Measurements from ENCODE around the gene IL4R. TPM values are rescaled to one million over a fixed set of nuclear protein-coding genes. Genes with fewer than 3 reads are reported as not detected.
A peak's percentile ranks its signal among the peaks of the same experiment; 100 is the strongest.

Gene IL4R
- total RNA-seq, 6 experiments from 2014 or later = 20.0 to 27.0 (median 23.2) TPM

DNA sequence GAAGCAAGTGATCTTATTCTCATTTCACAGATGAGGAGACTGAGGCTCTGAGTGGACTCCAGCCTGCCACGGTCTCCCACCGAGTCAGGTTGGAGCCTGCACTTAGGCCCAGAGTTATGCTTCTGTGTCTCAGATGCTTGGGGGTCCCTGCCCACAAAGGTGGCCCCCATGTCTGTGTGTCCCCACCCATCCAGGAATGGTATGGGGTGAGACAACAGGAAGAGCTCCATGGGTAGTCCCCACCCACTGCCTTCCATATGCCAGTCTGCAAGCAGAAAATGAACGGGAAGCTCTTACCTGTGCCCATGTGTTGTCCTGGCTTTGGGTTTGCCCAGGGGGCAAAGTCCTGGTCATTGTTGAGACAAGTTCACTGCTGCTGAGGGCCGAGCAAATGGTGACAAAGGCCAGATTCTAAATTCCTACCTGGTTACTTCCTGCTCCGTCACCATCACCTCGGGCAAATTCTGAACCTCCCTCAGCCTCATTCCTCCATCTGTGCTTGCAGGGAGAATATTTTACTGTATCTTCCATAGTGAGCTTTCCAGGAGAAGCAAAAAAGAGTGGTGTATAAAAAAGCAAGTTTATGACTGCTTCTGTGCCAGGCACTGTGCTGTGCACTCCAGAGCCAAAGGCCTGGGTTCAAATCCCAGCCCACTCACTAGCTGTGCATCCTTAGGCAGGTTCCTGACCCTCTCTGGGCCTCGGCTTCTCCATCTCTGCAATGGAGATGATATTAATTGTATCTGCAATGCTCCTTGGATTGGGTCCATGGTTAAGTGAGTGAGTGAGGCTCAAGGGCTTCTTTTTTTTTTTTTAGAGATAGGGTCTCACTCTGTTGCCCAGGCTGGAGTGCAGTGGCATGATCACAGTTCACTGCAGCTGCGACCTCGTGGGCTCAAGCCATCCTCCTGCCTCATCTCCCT lies 9.3 kb downstream of the IL4R start:
- Mint-ChIP-seq H3K4me1 (ENCODE audit: low read depth) (peaks cover 73% of the 10 kb centered on the region), H3K4me3 (no peak overlapping the region), H3K27me3 (ENCODE audit: insufficient read depth) (no peaks in the 10 kb centered on the region), H3K27ac (peak overlapping the region; percentile 28; the same call in 1 of the 2 replicates), H3K36me3 (ENCODE audit: low read depth) (peaks cover 20% of the 10 kb centered on the region), H3K9me3 (no peaks in the 10 kb centered on the region)
- no peak for DNase-seq
- TF ChIP-seq, protein P1, sequence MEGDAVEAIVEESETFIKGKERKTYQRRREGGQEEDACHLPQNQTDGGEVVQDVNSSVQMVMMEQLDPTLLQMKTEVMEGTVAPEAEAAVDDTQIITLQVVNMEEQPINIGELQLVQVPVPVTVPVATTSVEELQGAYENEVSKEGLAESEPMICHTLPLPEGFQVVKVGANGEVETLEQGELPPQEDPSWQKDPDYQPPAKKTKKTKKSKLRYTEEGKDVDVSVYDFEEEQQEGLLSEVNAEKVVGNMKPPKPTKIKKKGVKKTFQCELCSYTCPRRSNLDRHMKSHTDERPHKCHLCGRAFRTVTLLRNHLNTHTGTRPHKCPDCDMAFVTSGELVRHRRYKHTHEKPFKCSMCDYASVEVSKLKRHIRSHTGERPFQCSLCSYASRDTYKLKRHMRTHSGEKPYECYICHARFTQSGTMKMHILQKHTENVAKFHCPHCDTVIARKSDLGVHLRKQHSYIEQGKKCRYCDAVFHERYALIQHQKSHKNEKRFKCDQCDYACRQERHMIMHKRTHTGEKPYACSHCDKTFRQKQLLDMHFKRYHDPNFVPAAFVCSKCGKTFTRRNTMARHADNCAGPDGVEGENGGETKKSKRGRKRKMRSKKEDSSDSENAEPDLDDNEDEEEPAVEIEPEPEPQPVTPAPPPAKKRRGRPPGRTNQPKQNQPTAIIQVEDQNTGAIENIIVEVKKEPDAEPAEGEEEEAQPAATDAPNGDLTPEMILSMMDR (IDR thresholded peaks at IDR 0.05) = no peak

DNA sequence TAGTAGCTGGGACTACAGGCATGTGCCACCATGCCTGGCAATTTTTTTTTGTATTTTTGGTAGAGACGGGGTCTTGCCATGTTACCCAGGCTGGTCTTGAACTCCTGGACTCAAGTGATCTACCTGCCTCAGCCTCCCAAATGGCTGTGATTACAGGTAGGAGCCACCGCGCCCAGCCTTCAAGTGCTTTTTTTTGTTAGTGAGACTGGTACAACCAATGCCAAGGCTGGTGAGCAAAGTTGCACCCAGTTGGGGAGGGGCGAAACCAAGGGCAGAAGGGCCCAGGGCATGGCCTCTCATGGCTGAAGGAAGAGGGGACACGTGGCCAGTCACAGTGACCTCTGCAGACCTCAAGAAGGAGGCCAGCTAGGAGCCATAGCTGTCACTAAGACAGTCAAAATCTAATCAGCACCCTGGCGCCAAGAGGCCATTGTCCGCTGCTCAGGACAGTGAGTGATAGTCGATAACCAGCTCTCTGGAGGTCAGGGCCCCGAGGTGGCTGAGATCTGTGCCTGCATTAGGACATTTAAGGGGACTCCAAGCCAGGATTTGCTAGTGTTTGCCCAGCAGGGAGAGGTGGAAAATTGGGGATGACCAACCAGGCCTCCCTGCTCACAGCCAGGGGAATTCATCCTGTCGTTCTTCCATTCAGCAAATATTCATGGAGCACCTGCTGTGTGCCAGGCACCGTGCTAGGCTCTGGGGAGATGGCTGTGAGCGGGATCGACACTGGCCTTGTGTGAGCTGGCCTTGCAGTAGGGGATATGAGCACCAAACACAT lies 10.2 kb downstream of the IL4R start:
- peaks cover 14% of the 10 kb centered on the region for H3K36me3 Mint-ChIP-seq (ENCODE audit: low read depth)
- no peak overlapping the region for H3K4me3 Mint-ChIP-seq
- H3K9me3 Mint-ChIP-seq = no peaks in the 10 kb centered on the region
- peaks cover 68% of the 10 kb centered on the region for H3K4me1 Mint-ChIP-seq (ENCODE audit: low read depth)
- no peaks in the 10 kb centered on the region for H3K27me3 Mint-ChIP-seq (ENCODE audit: insufficient read depth)
- H3K27ac Mint-ChIP-seq = peak overlapping the region; percentile 36; the same call in 1 of the 2 replicates
- no peak for DNase-seq
- TF ChIP-seq, protein P1 (IDR thresholded peaks at IDR 0.05) = no peak

DNA sequence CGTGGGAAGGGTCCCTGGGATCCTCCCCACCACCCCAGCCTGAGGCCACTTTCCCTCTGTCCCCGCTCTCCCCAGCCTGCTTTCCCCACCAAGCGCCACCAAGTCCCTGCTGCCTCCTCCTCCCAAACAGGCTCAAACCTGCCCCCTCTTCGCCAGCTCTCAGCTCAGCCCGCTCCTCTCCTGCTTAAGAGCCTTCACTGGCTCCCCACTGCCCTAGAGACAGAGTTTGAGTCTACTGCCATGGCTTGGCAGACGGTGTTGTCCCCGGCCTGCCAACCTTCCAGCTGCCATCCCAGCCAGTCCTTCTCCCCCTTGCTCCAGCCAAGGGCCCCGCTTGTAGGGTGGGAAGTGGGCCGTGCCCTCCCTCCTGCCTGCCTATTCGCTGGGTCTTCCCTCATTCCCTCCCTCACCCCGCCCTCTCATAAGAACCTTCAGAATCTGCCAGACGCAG lies 11.1 kb downstream of the IL4R start:
- TF ChIP-seq, protein P1 (IDR thresholded peaks at IDR 0.05) = no peak
- Mint-ChIP-seq H3K27ac (peak overlapping the region; percentile 36; the same call in 1 of the 2 replicates), H3K36me3 (ENCODE audit: low read depth) (peaks cover 15% of the 10 kb centered on the region), H3K27me3 (ENCODE audit: insufficient read depth) (peaks cover 1% of the 10 kb centered on the region; the same call in 1 of the 2 replicates), H3K9me3 (no peaks in the 10 kb centered on the region), H3K4me1 (ENCODE audit: low read depth) (peaks cover 68% of the 10 kb centered on the region), H3K4me3 (no peak overlapping the region)
- no peak for DNase-seq

DNA sequence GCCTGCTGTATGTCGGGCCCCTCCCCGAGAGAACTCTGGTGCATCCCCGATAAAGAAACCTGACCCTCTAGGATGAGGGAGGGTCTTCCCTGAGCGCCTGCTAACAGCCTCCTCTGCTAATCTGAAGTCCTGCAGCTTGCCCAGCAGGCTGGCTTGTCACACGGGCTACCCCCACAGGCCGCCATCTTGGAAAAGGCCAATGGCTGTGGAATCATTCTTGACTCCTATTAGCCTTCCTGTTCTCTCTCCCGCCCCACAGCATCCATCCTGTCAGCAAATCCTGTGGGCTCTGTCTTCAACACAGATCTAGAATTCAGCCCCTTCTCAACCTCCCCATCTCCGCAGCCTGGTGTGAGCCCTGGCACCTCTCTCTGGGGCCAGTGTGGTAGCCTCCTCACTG lies 12.0 kb downstream of the IL4R start:
- Mint-ChIP-seq H3K27ac (peak overlapping the region; percentile 98), H3K27me3 (ENCODE audit: insufficient read depth) (peaks cover 1% of the 10 kb centered on the region; the same call in 1 of the 2 replicates), H3K36me3 (ENCODE audit: low read depth) (peaks cover 20% of the 10 kb centered on the region), H3K9me3 (no peaks in the 10 kb centered on the region), H3K4me3 (no peak overlapping the region), H3K4me1 (ENCODE audit: low read depth) (peaks cover 69% of the 10 kb centered on the region)
- TF ChIP-seq, protein P1 (IDR thresholded peaks at IDR 0.05) = no peak
- DNase-seq = no peak

DNA sequence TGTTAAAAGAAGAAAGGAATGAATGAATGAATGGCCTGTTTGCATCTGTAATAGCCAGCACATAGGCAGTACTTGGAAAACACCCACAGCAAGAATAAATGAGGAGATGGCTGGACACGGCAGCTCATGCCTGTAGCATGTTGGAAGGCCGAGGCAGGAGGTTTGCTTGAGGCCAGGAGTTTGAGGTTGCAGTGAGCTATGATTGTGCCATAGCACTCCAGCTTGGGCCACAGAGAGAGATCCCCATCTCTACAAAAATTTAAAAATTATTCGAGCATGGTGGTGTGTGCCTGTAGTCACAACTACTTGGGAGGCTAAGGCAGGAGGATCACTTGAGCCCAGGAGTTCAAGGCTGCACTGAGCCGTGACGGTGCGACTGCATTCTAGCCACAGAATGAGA lies 12.5 kb downstream of the IL4R start:
- TF ChIP-seq, protein P1 (IDR thresholded peaks at IDR 0.05) = no peak
- DNase-seq = no peak
- Mint-ChIP-seq H3K9me3 (no peaks in the 10 kb centered on the region), H3K27me3 (ENCODE audit: insufficient read depth) (peaks cover 1% of the 10 kb centered on the region; the same call in 1 of the 2 replicates), H3K27ac (peak overlapping the region; percentile 98), H3K4me1 (ENCODE audit: low read depth) (peaks cover 68% of the 10 kb centered on the region), H3K4me3 (no peak overlapping the region), H3K36me3 (ENCODE audit: low read depth) (peaks cover 20% of the 10 kb centered on the region)

All from HFFc6 (cell line).